ENCODE results near the gene ASF1A.

DNA sequence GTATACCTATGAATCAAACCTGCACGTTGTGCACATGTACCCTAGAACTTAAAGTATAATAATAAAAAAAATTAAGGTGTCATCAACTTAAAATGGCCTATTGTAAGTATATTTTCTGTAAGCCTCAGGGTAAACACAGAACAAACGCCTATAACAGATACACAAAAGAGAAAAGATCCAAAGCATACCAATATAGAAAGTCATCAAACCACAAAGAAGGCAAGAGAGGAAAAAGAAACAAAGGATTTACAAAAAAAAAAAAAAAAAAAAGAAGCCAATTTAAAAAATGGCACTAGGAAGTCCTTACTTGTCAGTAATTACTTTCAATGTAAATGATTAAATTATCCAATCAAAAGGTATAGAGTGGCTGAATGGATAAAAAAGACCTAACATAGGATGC lies 24.6 kb upstream of the ASF1A start:
- TF ChIP-seq, protein P1, sequence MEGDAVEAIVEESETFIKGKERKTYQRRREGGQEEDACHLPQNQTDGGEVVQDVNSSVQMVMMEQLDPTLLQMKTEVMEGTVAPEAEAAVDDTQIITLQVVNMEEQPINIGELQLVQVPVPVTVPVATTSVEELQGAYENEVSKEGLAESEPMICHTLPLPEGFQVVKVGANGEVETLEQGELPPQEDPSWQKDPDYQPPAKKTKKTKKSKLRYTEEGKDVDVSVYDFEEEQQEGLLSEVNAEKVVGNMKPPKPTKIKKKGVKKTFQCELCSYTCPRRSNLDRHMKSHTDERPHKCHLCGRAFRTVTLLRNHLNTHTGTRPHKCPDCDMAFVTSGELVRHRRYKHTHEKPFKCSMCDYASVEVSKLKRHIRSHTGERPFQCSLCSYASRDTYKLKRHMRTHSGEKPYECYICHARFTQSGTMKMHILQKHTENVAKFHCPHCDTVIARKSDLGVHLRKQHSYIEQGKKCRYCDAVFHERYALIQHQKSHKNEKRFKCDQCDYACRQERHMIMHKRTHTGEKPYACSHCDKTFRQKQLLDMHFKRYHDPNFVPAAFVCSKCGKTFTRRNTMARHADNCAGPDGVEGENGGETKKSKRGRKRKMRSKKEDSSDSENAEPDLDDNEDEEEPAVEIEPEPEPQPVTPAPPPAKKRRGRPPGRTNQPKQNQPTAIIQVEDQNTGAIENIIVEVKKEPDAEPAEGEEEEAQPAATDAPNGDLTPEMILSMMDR (IDR thresholded peaks at IDR 0.05) = no peak
- TF ChIP-seq POLR2A (IDR thresholded peaks at IDR 0.05) = no peak

Data from Peyer's patch (tissue), 4 donors.